ENCODE results near the gene FGFR1OP2. TPM values are rescaled to one million over a fixed set of nuclear protein-coding genes. Genes with fewer than 3 reads are reported as not detected.

Gene FGFR1OP2
- total and polyA plus RNA-seq, 5 donors: 33.4 to 43.7 (median 38.7) TPM

- 53% methylated on average over 12 of the region's 12 CpGs for WGBS
- H3K4me1 ChIP-seq (ENCODE audit: control insufficient read depth, insufficient read depth, low read length): no peaks in the 10 kb centered on the region
- peak in 1 of 2 donors; percentile 15 for ATAC-seq
These were observed 76.8 kb downstream of the FGFR1OP2 start for GRCh38 chr12:27014859-27015729.

GRCh38 chr12:27015730-27016076, 77.4 kb downstream of the FGFR1OP2 start:
- Histone ChIP-seq H3K27me3 (ENCODE audit: control insufficient read depth, insufficient read depth) (no peaks in the 10 kb centered on the region), H3K27ac (ENCODE audit: low read length) (no peak overlapping the region), H3K4me1 (ENCODE audit: control insufficient read depth, insufficient read depth, low read length) (no peaks in the 10 kb centered on the region), H3K9me3 (ENCODE audit: control insufficient read depth, low read length) (no peaks in the 10 kb centered on the region), H3K4me3 (ENCODE audit: low read length) (no peak overlapping the region)
- no peak for ATAC-seq
- intact Hi-C loops (cut with DNase I): loop anchor here in 3 of 4 donors (5.0 to 10.0 kb wide), 3 partner anchors 81 to 292 kb away; partner anchors contain the start of genes FGFR1OP2 (in 2 of the 3) and INTS13 (in 2 of the 3)
- DNase-seq: no peak
- 16% methylated on average over 2 of the region's 2 CpGs for WGBS

More at GRCh38 chr12:27014859-27015729, 76.8 kb downstream of the FGFR1OP2 start:
- DNase-seq: no peak
- Histone ChIP-seq H3K9me3 (ENCODE audit: control insufficient read depth, low read length) (no peaks in the 10 kb centered on the region), H3K27ac (ENCODE audit: low read length) (peak overlapping the region; percentile 90), H3K4me3 (ENCODE audit: low read length) (peak overlapping the region; percentile 94), H3K27me3 (ENCODE audit: control insufficient read depth, insufficient read depth) (no peaks in the 10 kb centered on the region)
- intact Hi-C loops (cut with DNase I): loop anchor here in 3 of 4 donors (5.0 to 10.0 kb wide), 4 partner anchors 80 to 292 kb away; partner anchors contain the start of genes FGFR1OP2 (in 2 of the 3) and INTS13 (in 2 of the 3)

Other genes starting within 250 kb of the FGFR1OP2 start
- 10 to 100 TPM; 19.5 to 32.1 (median 24.6) TPM for gene ITPR2, start 105.3 kb upstream of the FGFR1OP2 start, total RNA-seq
- gene ITPR2, start 105.3 kb upstream of the FGFR1OP2 start, polyA plus RNA-seq: 4.2 TPM
- gene INTS13, start 489 bp upstream of the FGFR1OP2 start, total RNA-seq: 10 to 100 TPM; 14.7 to 19.8 (median 15.4) TPM
- 15.8 TPM for gene INTS13, start 489 bp upstream of the FGFR1OP2 start, polyA plus RNA-seq
- 10 to 100 TPM; 23.6 to 31.1 (median 26.3) TPM for gene TM7SF3, start 75.9 kb downstream of the FGFR1OP2 start, total RNA-seq
- gene TM7SF3, start 75.9 kb downstream of the FGFR1OP2 start, polyA plus RNA-seq: 7.9 TPM
- gene MED21, start 84.1 kb downstream of the FGFR1OP2 start, total RNA-seq: 10 to 100 TPM; 61.9 to 69.6 (median 65.1) TPM
- 44.1 TPM for gene MED21, start 84.1 kb downstream of the FGFR1OP2 start, polyA plus RNA-seq
- not detected for gene C12orf71, start 144.1 kb downstream of the FGFR1OP2 start, total RNA-seq
- gene C12orf71, start 144.1 kb downstream of the FGFR1OP2 start, polyA plus RNA-seq: not detected

All from right cardiac atrium (tissue), 5 donors.